HG03520 (cell line): ENCODE measurements around the gene GRAP2.

Experiments
- ATAC-seq: cut with Tn5 transposase; IDR thresholded peaks from one replicate; pipeline ENCODE4 v1.9.1; 2021; ENCODE audit warnings: mild to moderate bottlenecking, moderate library complexity; ENCODE audit not compliant: unreplicated experiment

The GRAP2 gene

GRCh38 chr22:40008726-40009291, 107.9 kb downstream of the GRAP2 start:
- no peak for ATAC-seq

GRCh38 chr22:40009292-40009774, 108.4 kb downstream of the GRAP2 start:
- no peak for ATAC-seq

GRCh38 chr22:40009951-40010671, 109.2 kb downstream of the GRAP2 start:
- no peak for ATAC-seq

GRCh38 chr22:40010746-40011145, 109.9 kb downstream of the GRAP2 start:
- no peak for ATAC-seq

GRCh38 chr22:40014667-40015248, 113.9 kb downstream of the GRAP2 start:
- no peak for ATAC-seq

- no peak for ATAC-seq
Observed at GRCh38 chr22:40015358-40015976, 114.6 kb downstream of the GRAP2 start.

- no peak for ATAC-seq
Observed at GRCh38 chr22:40018051-40018450, 117.2 kb downstream of the GRAP2 start.

GRCh38 chr22:40019100-40019499, 118.2 kb downstream of the GRAP2 start:
- no peak for ATAC-seq

- no peak for ATAC-seq
Observed at GRCh38 chr22:40020956-40021355, 120.1 kb downstream of the GRAP2 start.

GRCh38 chr22:40021401-40022000, 120.6 kb downstream of the GRAP2 start:
- ATAC-seq = no peak

GRCh38 chr22:40022536-40023240, 121.8 kb downstream of the GRAP2 start:
- no peak for ATAC-seq
